MM.1S (cell line): Measurements from ENCODE around the gene FOXO3.

Experiments used
- DNase-seq: peaks from one replicate; pipeline ENCODE4 v3.0.0-alpha.2; 2015
- H2AFZ ChIP-seq: fragments of 300-600 bp; sonication (generic); 2 replicates; pipeline ENCODE4 v1.6.0; 2016; ENCODE audit warnings: antibody characterized with exemption, low read length
- H3F3A ChIP-seq: fragments of 300-600 bp; sonication (generic); 2 replicates; pipeline ENCODE4 v1.6.1; 2016; ENCODE audit warnings: mild to moderate bottlenecking, antibody characterized with exemption, low read length, moderate library complexity, mixed read lengths; ENCODE audit not compliant: insufficient read depth
- H3K27ac ChIP-seq: fragments of 300-600 bp; sonication (generic); 2 replicates; pipeline ENCODE4 v1.5.1; 2016; ENCODE audit warnings: mild to moderate bottlenecking, low read length
- H3K27me3 ChIP-seq: fragments of 300-600 bp; sonication (generic); replicated peaks from 2 replicates; pipeline ENCODE4 v1.6.0; 2016; ENCODE audit warnings: low read length; ENCODE audit not compliant: insufficient read depth
- H3K36me3 ChIP-seq: fragments of 300-600 bp; sonication (generic); replicated peaks from 2 replicates; pipeline ENCODE4 v1.6.1; 2016; ENCODE audit warnings: mild to moderate bottlenecking, low read length, mixed read lengths; ENCODE audit not compliant: insufficient read depth
- H3K4me1 ChIP-seq: fragments of 300-600 bp; sonication (generic); 2 replicates; pipeline ENCODE4 v1.6.1; 2016; ENCODE audit warnings: low read length, mixed read lengths
- H3K4me2 ChIP-seq: fragments of 300-600 bp; sonication (generic); 2 replicates; pipeline ENCODE4 v1.6.0; 2016; ENCODE audit warnings: low read depth, low read length
- H3K4me3 ChIP-seq: fragments of 300-600 bp; sonication (generic); 2 replicates; pipeline ENCODE4 v1.5.1; 2016; ENCODE audit warnings: low read length, mixed read lengths
- H3K79me2 ChIP-seq: fragments of 300-600 bp; sonication (generic); 2 replicates; pipeline ENCODE4 v1.6.1; 2016; ENCODE audit warnings: mixed run types, low read length, mixed read lengths
- H3K9ac ChIP-seq: fragments of 300-600 bp; sonication (generic); 2 replicates; pipeline ENCODE4 v1.6.1; 2016; ENCODE audit warnings: low read length, mixed read lengths
- H3K9me2 ChIP-seq: fragments of 300-600 bp; sonication (generic); replicated peaks from 2 replicates; pipeline ENCODE4 v1.6.1; 2016; ENCODE audit warnings: mild to moderate bottlenecking, low read length, mixed read lengths; ENCODE audit not compliant: insufficient read depth
- H3K9me3 ChIP-seq: fragments of 300-600 bp; sonication (generic); replicated peaks from 2 replicates; pipeline ENCODE4 v1.6.1; 2016; ENCODE audit warnings: mild to moderate bottlenecking, low read length, mixed read lengths; ENCODE audit not compliant: insufficient read depth
- H4K20me1 ChIP-seq: fragments of 300-600 bp; sonication (generic); 2 replicates; pipeline ENCODE4 v1.6.1; 2016; ENCODE audit warnings: mild to moderate bottlenecking, low read length, moderate library complexity, mixed read lengths; ENCODE audit not compliant: insufficient read depth
- CTCF ChIP-seq: fragments of 300-600 bp; sonication (generic); IDR thresholded peaks from 2 replicates; pipeline ENCODE4 v1.5.1; 2016; ENCODE audit warnings: antibody characterized with exemption, low read length, mixed read lengths
- EZH2 ChIP-seq: fragments of 300-600 bp; sonication (generic); optimal IDR thresholded peaks from 2 replicates; pipeline ENCODE3; 2017; ENCODE audit warnings: low read depth, mild to moderate bottlenecking, antibody characterized with exemption, low read length, mixed read lengths
- EZH2phosphoT487 ChIP-seq: fragments of 300-600 bp; sonication (generic); IDR thresholded peaks from 2 replicates; pipeline ENCODE4 v1.6.1; 2018; ENCODE audit warnings: antibody characterized with exemption, low read length

Gene FOXO3

DNA sequence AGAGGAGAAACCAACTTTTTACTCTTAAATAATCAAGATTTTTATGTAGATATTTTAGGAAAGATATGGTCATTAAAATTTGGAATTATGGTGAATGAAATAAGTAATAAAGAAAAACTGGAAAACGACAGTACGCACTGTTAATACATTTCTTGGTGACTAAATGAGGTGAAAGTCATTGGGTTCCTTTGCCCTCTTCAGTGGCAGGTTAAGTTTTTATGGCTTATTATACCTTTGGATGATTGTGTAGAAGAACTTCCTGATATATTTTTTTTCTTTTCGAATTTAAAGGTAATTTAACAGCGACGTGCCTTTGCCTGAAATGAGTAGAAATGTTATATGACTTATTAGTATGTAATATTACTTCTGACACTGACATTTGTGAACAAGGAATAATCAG is 43.4 kb downstream of the FOXO3 start:
- peak overlapping the region; percentile 97 for H3K27ac ChIP-seq
- H3K9me3 ChIP-seq: no peaks in the 10 kb centered on the region
- peak overlapping the region; percentile 6; the same call in 1 of the 2 replicates for H3K9ac ChIP-seq
- H3K79me2 ChIP-seq: peaks cover 100% of the 10 kb centered on the region
- no peaks in the 10 kb centered on the region for H3K27me3 ChIP-seq
- H3K4me2 ChIP-seq: peak overlapping the region; percentile 51
- H3K9me2 ChIP-seq: no peaks in the 10 kb centered on the region
- H3F3A ChIP-seq: peaks cover 79% of the 10 kb centered on the region
- DNase-seq: no peak
- peaks cover 2% of the 10 kb centered on the region; the same call in 1 of the 2 replicates for H3K36me3 ChIP-seq
- H3K4me1 ChIP-seq: peaks cover 81% of the 10 kb centered on the region
- H3K4me3 ChIP-seq: no peak overlapping the region
- H2AFZ ChIP-seq: no peak overlapping the region
- H4K20me1 ChIP-seq: no peaks in the 10 kb centered on the region
- no peak for TF ChIP-seq CTCF
- no peak for TF ChIP-seq EZH2
- no peak for TF ChIP-seq EZH2phosphoT487

GRCh38 chr6:108606250-108606690 is 45.6 kb downstream of the FOXO3 start:
- Histone ChIP-seq H3F3A (peaks cover 91% of the 10 kb centered on the region), H3K9ac (peak overlapping the region; percentile 50)

DNA sequence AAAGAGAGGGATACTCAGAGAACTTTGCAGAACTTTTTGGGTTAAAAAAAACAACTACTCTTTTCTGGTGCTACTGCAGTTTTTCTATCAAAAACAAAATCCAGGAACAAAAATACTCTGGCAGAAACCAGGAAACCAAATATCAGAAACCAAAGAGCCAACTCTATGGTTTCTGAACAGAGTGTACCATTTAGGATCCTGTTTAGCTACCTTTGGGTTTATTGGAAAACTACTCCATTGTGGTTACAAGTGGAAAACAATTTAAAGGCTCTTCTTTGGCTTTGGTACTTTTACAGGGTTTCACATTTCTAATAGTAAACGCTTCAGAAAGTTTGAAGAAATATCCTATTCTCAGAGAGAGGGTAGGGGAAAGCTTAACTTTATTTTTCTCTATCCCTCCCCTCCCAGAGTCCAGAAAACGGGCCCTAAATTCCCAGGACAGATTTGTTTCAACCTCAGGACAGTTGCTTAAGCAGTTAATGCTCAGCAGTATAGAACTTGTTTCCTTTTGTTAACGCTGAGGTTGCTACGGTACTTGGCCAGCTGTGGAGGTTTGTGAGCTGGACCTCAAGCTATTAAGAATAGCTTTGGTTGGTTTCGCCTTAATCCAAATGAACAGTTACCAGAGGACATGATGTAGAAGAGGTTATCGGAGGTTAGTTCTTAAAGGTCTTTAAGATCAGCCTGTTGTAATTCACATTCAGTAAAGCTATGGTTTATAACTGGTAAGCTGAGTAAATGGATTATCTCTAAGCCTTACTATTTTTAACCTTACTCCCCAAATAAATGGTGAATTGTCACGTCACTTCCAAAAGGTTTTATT is 47.9 kb downstream of the FOXO3 start:
- peaks cover 73% of the 10 kb centered on the region for H3K4me1 ChIP-seq
- H3K27me3 ChIP-seq: no peaks in the 10 kb centered on the region
- H3K27ac ChIP-seq: peak overlapping the region; percentile 97
- peak overlapping the region; percentile 88 for H3K4me2 ChIP-seq
- no peaks in the 10 kb centered on the region; the same call in 1 of the 2 replicates for H3K36me3 ChIP-seq
- H3K79me2 ChIP-seq: peaks cover 100% of the 10 kb centered on the region
- H2AFZ ChIP-seq: no peak overlapping the region
- no peaks in the 10 kb centered on the region for H3K9me2 ChIP-seq
- no peaks in the 10 kb centered on the region for H3K9me3 ChIP-seq
- TF ChIP-seq EZH2phosphoT487 (no peak), EZH2 (no peak), CTCF (no peak)
- no peaks in the 10 kb centered on the region for H4K20me1 ChIP-seq
- peak; percentile 91 for DNase-seq
- peak overlapping the region; percentile 29 for H3K4me3 ChIP-seq
- peak overlapping the region; percentile 87 for H3K9ac ChIP-seq
- peaks cover 93% of the 10 kb centered on the region for H3F3A ChIP-seq

More at GRCh38 chr6:108606250-108606690, 45.6 kb downstream of the FOXO3 start:
- Histone ChIP-seq H3K4me1 (peaks cover 80% of the 10 kb centered on the region), H3K79me2 (peaks cover 100% of the 10 kb centered on the region), H3K9me2 (no peaks in the 10 kb centered on the region), H3K4me3 (peak overlapping the region; percentile 17; the same call in 1 of the 2 replicates), H3K36me3 (no peaks in the 10 kb centered on the region; the same call in 1 of the 2 replicates), H3K4me2 (peak overlapping the region; percentile 51), H2AFZ (no peak overlapping the region), H3K9me3 (no peaks in the 10 kb centered on the region), H4K20me1 (no peaks in the 10 kb centered on the region), H3K27me3 (no peaks in the 10 kb centered on the region), H3K27ac (peak overlapping the region; percentile 97)
- TF ChIP-seq CTCF: no peak
- TF ChIP-seq EZH2: no peak
- no peak for TF ChIP-seq EZH2phosphoT487
- DNase-seq: no peak
